Fibroblast of gingiva (primary cell): Measurements from ENCODE around the gene FAM72B.
"Not testable (repeated sequence)": the region's sequence is repeated elsewhere in the genome, so short reads cannot be mapped to it uniquely, and the experiment has no call there.

ENCODE experiments used
- DNase-seq: peaks from one replicate; pipeline ENCODE4 v3.0.0-alpha.2; 2011; ENCODE audit warnings: low read depth

Gene FAM72B

GRCh38 chr1:121152788-121153187, 31.4 kb downstream of the FAM72B start:
- DNase-seq = not testable (repeated sequence)

- DNase-seq = not testable (repeated sequence)
Measured at GRCh38 chr1:121151294-121151693, 32.8 kb downstream of the FAM72B start.

- not testable (repeated sequence) for DNase-seq
Measured at GRCh38 chr1:121148489-121149190, 35.5 kb downstream of the FAM72B start.

- not testable (repeated sequence) for DNase-seq
Measured at GRCh38 chr1:121140393-121140792, 43.7 kb downstream of the FAM72B start.

GRCh38 chr1:121131494-121131893, 52.6 kb downstream of the FAM72B start:
- DNase-seq = not testable (repeated sequence)

- DNase-seq = peak; percentile 9
Measured at GRCh38 chr1:121118480-121118824, 65.7 kb downstream of the FAM72B start.
